OCI-LY3 (cell line): ENCODE measurements around the gene NECAB2.

Experiments
- H2AFZ ChIP-seq: fragments of 200-600, 300-600 bp; shearing (Covaris generic); 2 replicates; pipeline ENCODE4 v1.6.0; 2014; ENCODE audit warnings: antibody characterized with exemption, low read depth, low read length
- H3K27ac ChIP-seq: fragments of 200-600, 300-600 bp; sonication (generic); 2 replicates; pipeline ENCODE4 v1.5.1; 2014; ENCODE audit warnings: mild to moderate bottlenecking, low read length, moderate library complexity, mixed read lengths
- H3K27me3 ChIP-seq: fragments of 200-600, 300-600 bp; sonication (generic); 2 replicates; pipeline ENCODE4 v1.6.1; 2014; ENCODE audit warnings: low read depth, low read length, mixed read lengths
- H3K36me3 ChIP-seq: fragments of 200-600, 300-600 bp; sonication (generic); replicated peaks from 2 replicates; pipeline ENCODE3; 2014; ENCODE audit warnings: low read depth, low read length, mixed read lengths
- H3K4me1 ChIP-seq: fragments of 300-600, 200-600 bp; sonication (generic); 2 replicates; pipeline ENCODE4 v1.6.1; 2014; ENCODE audit warnings: low read length, mixed read lengths
- H3K4me2 ChIP-seq: fragments of 200-600, 300-600 bp; sonication (generic); 2 replicates; pipeline ENCODE4 v1.6.1; 2014; ENCODE audit warnings: low read length, mixed read lengths
- H3K4me3 ChIP-seq: fragments of 300-600, 200-600 bp; sonication (generic); 2 replicates; pipeline ENCODE4 v1.5.1; 2014; ENCODE audit warnings: antibody characterized with exemption, mild to moderate bottlenecking, low read length, moderate library complexity
- H3K79me2 ChIP-seq: fragments of 300-600, 200-600 bp; shearing (Covaris generic); 2 replicates; pipeline ENCODE4 v1.6.1; 2014; ENCODE audit warnings: mild to moderate bottlenecking, low read length, mixed read lengths
- H3K9ac ChIP-seq: fragments of 300-600, 200-600 bp; shearing (Covaris generic); 2 replicates; pipeline ENCODE4 v1.6.0; 2014; ENCODE audit warnings: mild to moderate bottlenecking, low read length, moderate library complexity
- H3K9me3 ChIP-seq: fragments of 200-600, 300-600 bp; shearing (Covaris generic); 2 replicates; pipeline ENCODE4 v1.6.1; 2014; ENCODE audit warnings: low read length, mixed read lengths; ENCODE audit not compliant: insufficient read depth
- H4K20me1 ChIP-seq: fragments of 200-600, 300-600 bp; sonication (generic); 2 replicates; pipeline ENCODE4 v1.6.1; 2016; ENCODE audit warnings: low read length, mixed read lengths; ENCODE audit not compliant: insufficient read depth
- EZH2phosphoT487 ChIP-seq: fragments of 200-600 bp; shearing (Covaris generic); IDR thresholded peaks from 2 replicates; pipeline ENCODE4 v1.6.1; 2018; ENCODE audit warnings: antibody characterized with exemption, mixed run types, low read depth
- TF ChIP-seq, protein P1 (sequence below): fragments of 200-600, 300-600 bp; sonication (generic); IDR thresholded peaks from 2 replicates; pipeline ENCODE4 v1.5.1; 2014; ENCODE audit warnings: antibody characterized with exemption, low read length, low read depth

NECAB2 gene

DNA sequence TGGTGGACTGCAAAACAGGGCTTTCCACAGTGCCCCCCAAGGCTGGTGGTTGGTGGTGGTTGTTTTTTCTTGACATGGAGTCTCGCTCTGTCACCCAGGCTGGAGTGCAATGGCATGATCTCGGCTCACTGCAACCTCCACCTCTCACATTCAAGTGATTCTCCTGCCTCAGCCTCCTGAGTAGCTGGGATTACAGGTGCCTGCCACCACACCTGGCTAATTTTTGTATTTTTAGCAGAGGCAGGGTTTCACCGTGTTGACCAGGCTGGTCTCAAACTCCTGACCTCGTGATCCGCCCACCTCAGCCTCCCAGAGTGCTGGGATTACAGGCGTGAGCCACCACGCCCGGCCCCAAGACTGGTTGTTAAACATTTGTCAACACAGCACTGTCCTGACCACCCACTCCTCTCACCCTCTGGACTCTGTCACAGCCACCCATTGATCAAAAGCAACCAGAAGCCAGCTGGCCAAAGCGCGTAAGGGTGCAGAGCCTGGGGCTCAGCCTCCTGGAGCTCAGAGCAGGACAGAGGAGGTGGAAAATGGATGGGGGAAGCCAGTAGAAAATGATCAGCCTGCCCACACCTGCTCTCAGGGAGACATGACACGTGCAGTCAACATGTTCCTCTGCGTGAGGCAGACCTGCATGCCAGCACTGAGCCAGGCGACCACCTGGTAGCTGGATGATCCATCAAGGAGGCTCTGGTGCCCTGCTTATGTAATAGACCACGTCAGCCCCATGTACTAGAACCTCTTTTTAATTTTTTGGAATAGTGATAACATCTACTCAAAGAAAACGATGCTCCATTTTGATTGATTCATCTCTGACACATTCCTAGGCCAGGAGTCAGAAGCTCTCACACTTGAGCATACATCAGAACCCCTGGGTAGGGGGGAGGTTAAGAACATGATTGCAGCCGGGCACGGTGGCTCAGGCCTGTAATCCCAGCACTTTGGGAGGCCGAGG is 29.8 kb upstream of the NECAB2 start:
- no peaks in the 10 kb centered on the region for H4K20me1 ChIP-seq
- no peaks in the 10 kb centered on the region for H3K9me3 ChIP-seq
- H3K4me1 ChIP-seq = no peaks in the 10 kb centered on the region
- H3K36me3 ChIP-seq = no peaks in the 10 kb centered on the region
- no peak overlapping the region for H2AFZ ChIP-seq
- no peaks in the 10 kb centered on the region for H3K79me2 ChIP-seq
- no peak overlapping the region for H3K4me2 ChIP-seq
- TF ChIP-seq, protein P1, sequence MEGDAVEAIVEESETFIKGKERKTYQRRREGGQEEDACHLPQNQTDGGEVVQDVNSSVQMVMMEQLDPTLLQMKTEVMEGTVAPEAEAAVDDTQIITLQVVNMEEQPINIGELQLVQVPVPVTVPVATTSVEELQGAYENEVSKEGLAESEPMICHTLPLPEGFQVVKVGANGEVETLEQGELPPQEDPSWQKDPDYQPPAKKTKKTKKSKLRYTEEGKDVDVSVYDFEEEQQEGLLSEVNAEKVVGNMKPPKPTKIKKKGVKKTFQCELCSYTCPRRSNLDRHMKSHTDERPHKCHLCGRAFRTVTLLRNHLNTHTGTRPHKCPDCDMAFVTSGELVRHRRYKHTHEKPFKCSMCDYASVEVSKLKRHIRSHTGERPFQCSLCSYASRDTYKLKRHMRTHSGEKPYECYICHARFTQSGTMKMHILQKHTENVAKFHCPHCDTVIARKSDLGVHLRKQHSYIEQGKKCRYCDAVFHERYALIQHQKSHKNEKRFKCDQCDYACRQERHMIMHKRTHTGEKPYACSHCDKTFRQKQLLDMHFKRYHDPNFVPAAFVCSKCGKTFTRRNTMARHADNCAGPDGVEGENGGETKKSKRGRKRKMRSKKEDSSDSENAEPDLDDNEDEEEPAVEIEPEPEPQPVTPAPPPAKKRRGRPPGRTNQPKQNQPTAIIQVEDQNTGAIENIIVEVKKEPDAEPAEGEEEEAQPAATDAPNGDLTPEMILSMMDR = no peak
- no peak for TF ChIP-seq EZH2phosphoT487
- H3K27me3 ChIP-seq = 0 out of 2 replicates have a peak, but pooled peaks cover 5% of the 10 kb centered on the region
- no peak overlapping the region for H3K27ac ChIP-seq
- H3K9ac ChIP-seq = no peak overlapping the region
- no peak overlapping the region for H3K4me3 ChIP-seq

DNA sequence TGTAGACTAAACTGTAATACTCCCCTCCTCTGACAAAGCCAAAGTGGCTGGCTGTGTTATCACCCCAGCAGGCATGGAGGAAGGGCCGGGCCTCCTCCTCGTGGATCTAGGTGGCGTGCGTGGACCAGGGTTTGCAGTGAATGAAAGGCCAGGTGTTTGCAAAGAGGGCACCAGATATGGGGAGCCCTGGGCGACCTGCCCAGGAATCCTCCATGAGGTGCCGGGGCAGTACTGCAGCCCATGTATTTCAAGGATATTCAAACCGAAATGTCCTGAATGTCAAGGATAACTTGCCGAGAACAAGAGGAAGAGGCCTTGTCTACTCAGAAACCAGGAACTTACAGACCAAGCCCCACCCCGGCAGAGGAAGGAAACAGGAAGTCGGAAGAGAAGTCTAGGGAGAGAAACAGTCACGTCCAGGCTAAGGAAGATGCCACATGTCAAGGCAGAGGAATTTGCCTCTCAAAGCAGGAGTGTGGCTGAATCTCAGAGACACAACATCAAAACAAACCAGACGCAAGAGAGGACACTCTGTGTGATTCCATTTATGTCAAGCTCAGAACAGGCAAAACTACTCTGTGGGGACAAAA is 28.7 kb upstream of the NECAB2 start:
- H2AFZ ChIP-seq = no peak overlapping the region
- 0 out of 2 replicates have a peak, but pooled peaks cover 5% of the 10 kb centered on the region for H3K27me3 ChIP-seq
- H3K27ac ChIP-seq = no peak overlapping the region
- H3K4me2 ChIP-seq = no peak overlapping the region
- H3K79me2 ChIP-seq = no peaks in the 10 kb centered on the region
- H3K36me3 ChIP-seq = no peaks in the 10 kb centered on the region
- H3K4me3 ChIP-seq = no peak overlapping the region
- no peak overlapping the region for H3K9ac ChIP-seq
- no peaks in the 10 kb centered on the region for H3K4me1 ChIP-seq
- H3K9me3 ChIP-seq = no peaks in the 10 kb centered on the region
- H4K20me1 ChIP-seq = no peaks in the 10 kb centered on the region
- no peak for TF ChIP-seq EZH2phosphoT487
- TF ChIP-seq, protein P1 = no peak

DNA sequence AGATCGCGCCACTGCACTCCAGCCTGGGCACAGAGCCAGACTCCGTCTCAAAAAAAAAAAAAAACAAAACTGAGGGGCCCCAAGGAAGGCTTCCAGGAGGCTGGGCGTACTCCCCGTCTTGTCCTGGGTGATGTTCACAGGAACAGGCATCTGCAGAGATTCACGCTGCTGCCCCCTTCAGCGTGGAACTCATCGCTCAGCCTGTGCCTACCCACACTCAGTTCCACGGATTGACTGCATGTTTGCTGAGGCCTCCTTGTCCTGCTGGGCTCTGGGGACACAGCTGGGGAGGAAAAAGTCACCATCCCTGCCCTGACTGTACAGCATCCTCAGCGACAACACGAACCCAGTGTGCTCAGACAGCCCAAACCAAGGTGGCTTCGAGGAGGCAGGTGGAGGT is 27.9 kb upstream of the NECAB2 start:
- no peaks in the 10 kb centered on the region for H3K9me3 ChIP-seq
- H3K9ac ChIP-seq = no peak overlapping the region
- H3K79me2 ChIP-seq = no peaks in the 10 kb centered on the region
- no peak overlapping the region for H2AFZ ChIP-seq
- H3K27ac ChIP-seq = no peak overlapping the region
- H4K20me1 ChIP-seq = no peaks in the 10 kb centered on the region
- H3K4me1 ChIP-seq = no peaks in the 10 kb centered on the region
- 0 out of 2 replicates have a peak, but pooled peaks cover 5% of the 10 kb centered on the region for H3K27me3 ChIP-seq
- H3K4me3 ChIP-seq = no peak overlapping the region
- TF ChIP-seq EZH2phosphoT487 = no peak
- TF ChIP-seq, protein P1 = no peak
- no peak overlapping the region for H3K4me2 ChIP-seq
- no peaks in the 10 kb centered on the region for H3K36me3 ChIP-seq
